OCI-LY1 (cell line): ENCODE data around the gene EIF1AD.

Source experiments
- EZH2 ChIP-seq: fragments of 200-600 bp; sonication (generic), shearing (Covaris generic); IDR thresholded peaks from 2 replicates; pipeline ENCODE4 v1.8.0; 2017; ENCODE audit warnings: borderline replicate concordance, mixed run types, mild to moderate bottlenecking, antibody characterized with exemption, low read length, moderate library complexity, mixed read lengths
- TF ChIP-seq, protein P1 (sequence below): fragments of 200-600 bp; sonication (generic), shearing (Covaris generic); IDR thresholded peaks from 2 replicates; pipeline ENCODE4 v1.5.1; 2017; ENCODE audit warnings: mild to moderate bottlenecking, antibody characterized with exemption, low read length, moderate library complexity, mixed read lengths

- TF ChIP-seq, protein P1, sequence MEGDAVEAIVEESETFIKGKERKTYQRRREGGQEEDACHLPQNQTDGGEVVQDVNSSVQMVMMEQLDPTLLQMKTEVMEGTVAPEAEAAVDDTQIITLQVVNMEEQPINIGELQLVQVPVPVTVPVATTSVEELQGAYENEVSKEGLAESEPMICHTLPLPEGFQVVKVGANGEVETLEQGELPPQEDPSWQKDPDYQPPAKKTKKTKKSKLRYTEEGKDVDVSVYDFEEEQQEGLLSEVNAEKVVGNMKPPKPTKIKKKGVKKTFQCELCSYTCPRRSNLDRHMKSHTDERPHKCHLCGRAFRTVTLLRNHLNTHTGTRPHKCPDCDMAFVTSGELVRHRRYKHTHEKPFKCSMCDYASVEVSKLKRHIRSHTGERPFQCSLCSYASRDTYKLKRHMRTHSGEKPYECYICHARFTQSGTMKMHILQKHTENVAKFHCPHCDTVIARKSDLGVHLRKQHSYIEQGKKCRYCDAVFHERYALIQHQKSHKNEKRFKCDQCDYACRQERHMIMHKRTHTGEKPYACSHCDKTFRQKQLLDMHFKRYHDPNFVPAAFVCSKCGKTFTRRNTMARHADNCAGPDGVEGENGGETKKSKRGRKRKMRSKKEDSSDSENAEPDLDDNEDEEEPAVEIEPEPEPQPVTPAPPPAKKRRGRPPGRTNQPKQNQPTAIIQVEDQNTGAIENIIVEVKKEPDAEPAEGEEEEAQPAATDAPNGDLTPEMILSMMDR: no peak
- TF ChIP-seq EZH2: no peak
Observed at GRCh38 chr11:66020212-66020611, 18.3 kb upstream of the EIF1AD start.
